IPS DF 4.7 (cell line): ENCODE measurements around the gene FGF21.
"Not testable (repeated sequence)": the region's sequence is repeated elsewhere in the genome, so short reads cannot be mapped to it uniquely, and the experiment has no call there.

Experiments used
- DNase-seq: peaks from one replicate; pipeline ENCODE4 v3.0.0-alpha.2; 2013; ENCODE audit warnings: low spot score; ENCODE audit errors: extremely low read depth

The FGF21 gene

GRCh38 chr19:48786422-48786821, 31.1 kb downstream of the FGF21 start:
- DNase-seq, result not testable (repeated sequence)

- not testable (repeated sequence) for DNase-seq
Observed at GRCh38 chr19:48787331-48787730, 32.0 kb downstream of the FGF21 start.

GRCh38 chr19:48793271-48793670, 37.9 kb downstream of the FGF21 start:
- no peak for DNase-seq

GRCh38 chr19:48794291-48794690, 39.0 kb downstream of the FGF21 start:
- DNase-seq, result no peak

- DNase-seq, result no peak
Observed at GRCh38 chr19:48795055-48795684, 39.8 kb downstream of the FGF21 start.

GRCh38 chr19:48795685-48796070, 40.4 kb downstream of the FGF21 start:
- no peak for DNase-seq

- DNase-seq, result no peak
Observed at GRCh38 chr19:48796298-48797083, 41.2 kb downstream of the FGF21 start.

- no peak for DNase-seq
Observed at GRCh38 chr19:48797103-48797502, 41.8 kb downstream of the FGF21 start.

GRCh38 chr19:48798937-48799336, 43.6 kb downstream of the FGF21 start:
- DNase-seq, result no peak

GRCh38 chr19:48799358-48800300, 44.3 kb downstream of the FGF21 start:
- DNase-seq, result no peak

GRCh38 chr19:48802623-48803022, 47.3 kb downstream of the FGF21 start:
- DNase-seq, result no peak

GRCh38 chr19:48804496-48804895, 49.2 kb downstream of the FGF21 start:
- no peak for DNase-seq

- no peak for DNase-seq
Observed at GRCh38 chr19:48805452-48805851, 50.1 kb downstream of the FGF21 start.

- DNase-seq, result no peak
Observed at GRCh38 chr19:48806518-48806817, 51.1 kb downstream of the FGF21 start.

- DNase-seq, result no peak
Observed at GRCh38 chr19:48806818-48807589, 51.7 kb downstream of the FGF21 start.

- DNase-seq, result no peak
Observed at GRCh38 chr19:48807590-48808308, 52.4 kb downstream of the FGF21 start.
